H1 (cell line): ENCODE data around the gene NAA25. TPM values are rescaled to one million over a fixed set of nuclear protein-coding genes. Genes with fewer than 3 reads are reported as not detected.

Experiments
- CTCF ChIA-PET: fragments of 300-600 bp; sonication (Branson Sonifier 250); formaldehyde crosslinking; loops from one replicate; lab custom pipeline; 2021; ENCODE audit not compliant: partially characterized antibody; lab: Charles Lee
- POLR2A ChIA-PET: fragments of 300-600 bp; sonication (Branson Sonifier 250); formaldehyde crosslinking; loops from one replicate; lab custom pipeline; 2021; ENCODE audit warnings: inconsistent platforms; ENCODE audit not compliant: partially characterized antibody; lab: Charles Lee
- DNase-seq, 2 experiments: peaks; one replicate each; pipeline versions ENCODE4 v3.0.0 to v3.0.0-alpha.2; 2010 to 2022; ENCODE audit warnings: low spot score in 2 of 2, low read depth in 1 of 2, mixed read lengths in 1 of 2
- FAIRE-seq: peaks from 2 replicates; lab custom pipeline; 2011; peaks lifted over from hg19 to GRCh38; lab: Jason Lieb, UNC
- H2AFZ ChIP-seq: 2 replicates; pipeline ENCODE4 v1.8.1; 2012; ENCODE audit warnings: low read length, inconsistent platforms
- H2AK5ac ChIP-seq: 2 replicates; pipeline ENCODE4 v1.6.1; 2013; ENCODE audit warnings: low read depth, low read length
- H2BK120ac ChIP-seq: replicated peaks from 2 replicates; pipeline ENCODE3; 2013; ENCODE audit warnings: low read depth, low read length, inconsistent platforms
- H2BK12ac ChIP-seq: 2 replicates; pipeline ENCODE4 v1.6.1; 2013; ENCODE audit warnings: low read depth, low read length
- H2BK15ac ChIP-seq: 2 replicates; pipeline ENCODE4 v1.6.1; 2013; ENCODE audit warnings: low read length
- H2BK20ac ChIP-seq: 2 replicates; pipeline ENCODE4 v1.6.1; 2013; ENCODE audit warnings: low read length
- H2BK5ac ChIP-seq: 2 replicates; pipeline ENCODE4 v1.6.1; 2013; ENCODE audit warnings: low read depth, low read length
- H3K14ac ChIP-seq: 2 replicates; pipeline ENCODE4 v1.6.1; 2013; ENCODE audit warnings: inconsistent platforms; ENCODE audit not compliant: insufficient read length
- H3K18ac ChIP-seq: 2 replicates; pipeline ENCODE4 v1.6.1; 2013; ENCODE audit warnings: low read length; ENCODE audit errors: extremely low read depth
- H3K23ac ChIP-seq: 2 replicates; pipeline ENCODE4 v1.6.1; 2013; ENCODE audit warnings: inconsistent platforms; ENCODE audit not compliant: insufficient read length
- H3K23me2 ChIP-seq: 2 replicates; pipeline ENCODE4 v1.6.1; 2013; ENCODE audit warnings: low read depth, low read length
- H3K27ac ChIP-seq: 2 replicates; pipeline ENCODE4 v1.6.1; 2011; ENCODE audit warnings: low read depth, low read length, inconsistent platforms
- H3K27me3 ChIP-seq, 4 experiments: replicated peaks in 1 of 4; 1 replicate in 1 of 4; 2 replicates in 3 of 4; pipeline versions ENCODE4 v1.6.1 to v1.8.1; 2011 to 2013; ENCODE audit warnings: low read length in 3 of 4, mild to moderate bottlenecking in 3 of 4, inconsistent platforms in 2 of 4, mixed read lengths in 2 of 4, moderate library complexity in 1 of 4; ENCODE audit not compliant: control insufficient read depth in 3 of 4, insufficient read depth in 3 of 4; ENCODE audit errors: extremely low read depth in 1 of 4
- H3K36me3 ChIP-seq, 4 experiments: 2 replicates each; pipeline versions ENCODE4 v1.6.1 to v1.8.1; 2011 to 2013; ENCODE audit warnings: mild to moderate bottlenecking in 4 of 4, low read length in 3 of 4, moderate library complexity in 2 of 4, control low read depth in 1 of 4, inconsistent platforms in 1 of 4; ENCODE audit not compliant: insufficient read depth in 4 of 4, control insufficient read depth in 2 of 4
- H3K4ac ChIP-seq: replicated peaks from 2 replicates; pipeline ENCODE3; 2013; ENCODE audit warnings: low read length, low read depth, mixed read lengths, inconsistent platforms; ENCODE audit not compliant: insufficient read length
- H3K4me1 ChIP-seq, 4 experiments: replicated peaks in 1 of 4; 1 replicate in 1 of 4; 2 replicates in 3 of 4; pipeline versions ENCODE4 v1.6.1 to v1.8.1; 2011 to 2013; ENCODE audit warnings: low read length in 3 of 4, inconsistent platforms in 2 of 4, mixed read lengths in 1 of 4; ENCODE audit not compliant: insufficient read depth in 4 of 4, control insufficient read depth in 3 of 4
- H3K4me2 ChIP-seq, 2 experiments: 2 replicates each; pipeline versions ENCODE4 v1.6.1 to v1.8.1; 2011 to 2013; ENCODE audit warnings: low read depth in 2 of 2, low read length in 2 of 2, control low read depth in 1 of 2, inconsistent platforms in 1 of 2, mild to moderate bottlenecking in 1 of 2; ENCODE audit not compliant: insufficient read depth in 1 of 2
- H3K4me3 ChIP-seq, 4 experiments: fragments of 200-600, 300-600 bp in 1 of 4; sonication (generic), shearing (Covaris generic), sonication (Bioruptor Twin) in 1 of 4; 2 replicates each; pipeline versions ENCODE4 v1.5.1 to v1.8.1; 2011 to 2016; ENCODE audit warnings: low read length in 4 of 4, low read depth in 3 of 4, control low read depth in 2 of 4, inconsistent platforms in 2 of 4, mild to moderate bottlenecking in 2 of 4, mixed read lengths in 1 of 4, moderate library complexity in 1 of 4; ENCODE audit not compliant: insufficient read depth in 2 of 4; ENCODE audit errors: extremely low read depth in 1 of 4
- H3K56ac ChIP-seq: replicated peaks from 2 replicates; pipeline ENCODE3; 2013; ENCODE audit warnings: low read depth, mild to moderate bottlenecking, mixed read lengths, low read length, inconsistent platforms; ENCODE audit not compliant: insufficient read length
- H3K79me1 ChIP-seq: 2 replicates; pipeline ENCODE4 v1.6.1; 2013; ENCODE audit warnings: low read depth, low read length, control low read depth
- H3K79me2 ChIP-seq, 2 experiments: 2 replicates each; pipeline versions ENCODE4 v1.6.1 to v1.8.1; 2012 to 2013; ENCODE audit warnings: low read length in 2 of 2, mild to moderate bottlenecking in 2 of 2, inconsistent platforms in 1 of 2; ENCODE audit not compliant: insufficient read depth in 2 of 2, control insufficient read depth in 1 of 2
- H3K9ac ChIP-seq, 4 experiments: replicated peaks in 1 of 4; 1 replicate in 1 of 4; 2 replicates in 3 of 4; pipeline versions ENCODE4 v1.6.1 to v1.8.1; 2011 to 2013; ENCODE audit warnings: low read depth in 3 of 4, low read length in 3 of 4, control low read depth in 2 of 4, mild to moderate bottlenecking in 2 of 4, moderate library complexity in 2 of 4, inconsistent platforms in 1 of 4; ENCODE audit errors: extremely low read depth in 1 of 4
- H3K9me3 ChIP-seq, 2 experiments: 2 replicates each; pipeline versions ENCODE4 v1.6.1 to v1.8.1; 2012 to 2013; ENCODE audit warnings: mild to moderate bottlenecking in 2 of 2, moderate library complexity in 2 of 2, control low read depth in 1 of 2, inconsistent platforms in 1 of 2, low read depth in 1 of 2, low read length in 1 of 2, mixed read lengths in 1 of 2; ENCODE audit not compliant: insufficient read depth in 2 of 2
- H4K20me1 ChIP-seq, 2 experiments: replicated peaks in 1 of 2; 2 replicates each; pipeline versions ENCODE3 to v1.8.1; 2011 to 2013; ENCODE audit warnings: inconsistent platforms in 2 of 2, low read length in 2 of 2, mild to moderate bottlenecking in 1 of 2; ENCODE audit not compliant: insufficient read depth in 2 of 2, control insufficient read depth in 1 of 2
- H4K5ac ChIP-seq: 2 replicates; pipeline ENCODE4 v1.6.1; 2013; ENCODE audit warnings: low read length, low read depth, mixed read lengths, inconsistent platforms; ENCODE audit not compliant: insufficient read length
- H4K8ac ChIP-seq: 2 replicates; pipeline ENCODE4 v1.8.0; 2013; ENCODE audit warnings: mild to moderate bottlenecking, moderate library complexity, low read length, inconsistent platforms; ENCODE audit not compliant: insufficient read depth; ENCODE audit errors: extremely low read depth
- H4K91ac ChIP-seq: replicated peaks from 2 replicates; pipeline ENCODE3; 2013; ENCODE audit warnings: low read length, mixed read lengths, inconsistent platforms; ENCODE audit not compliant: insufficient read length
- CBX5 ChIP-seq: fragments of 300-800, 300-1000 bp; sonication (generic); IDR thresholded peaks from 2 replicates; pipeline ENCODE4 v1.7.1; 2016; ENCODE audit warnings: antibody characterized with exemption, low read length, low read depth
- CEBPB ChIP-seq: IDR thresholded peaks from 2 replicates; pipeline ENCODE4 v1.6.1; 2012; ENCODE audit warnings: low read depth, low read length
- CHD1 ChIP-seq: IDR thresholded peaks from 2 replicates; pipeline ENCODE4 v1.6.1; 2012; ENCODE audit warnings: low read depth, low read length, improper control_type of control experiment
- CTCF ChIP-seq, 3 experiments: IDR thresholded peaks; 1 replicate in 2 of 3; 2 replicates in 1 of 3; pipeline versions ENCODE4 v1.5.1 to v1.6.1; 2011; ENCODE audit warnings: low read length in 3 of 3, mild to moderate bottlenecking in 3 of 3, inconsistent platforms in 2 of 3, low read depth in 1 of 3, moderate library complexity in 1 of 3; ENCODE audit not compliant: insufficient read depth in 1 of 3; ENCODE audit errors: control extremely low read depth in 1 of 3
- JUND ChIP-seq: IDR thresholded peaks from 2 replicates; pipeline ENCODE4 v1.6.1; 2011; ENCODE audit warnings: mild to moderate bottlenecking, improper control_type of control experiment, low read length
- MAX ChIP-seq: IDR thresholded peaks from 2 replicates; pipeline ENCODE4 v1.6.1; 2012; ENCODE audit warnings: inconsistent platforms
- PHF8 ChIP-seq: fragments of 200-600 bp; sonication (generic); conservative IDR thresholded peaks from 2 replicates; pipeline ENCODE4 v1.7.1; 2012; ENCODE audit warnings: low read depth, mild to moderate bottlenecking, inconsistent platforms, low read length, moderate library complexity
- POLR2A ChIP-seq, 2 experiments: IDR thresholded peaks; 1 replicate in 1 of 2; 2 replicates in 1 of 2; pipeline ENCODE4 v1.6.1; 2011; ENCODE audit warnings: low read depth in 2 of 2, low read length in 2 of 2, mild to moderate bottlenecking in 2 of 2; ENCODE audit errors: control extremely low read depth in 1 of 2
- POLR2AphosphoS5 ChIP-seq: IDR thresholded peaks from 2 replicates; pipeline ENCODE4 v1.6.1; 2011; ENCODE audit warnings: low read depth, low read length
- SIN3A ChIP-seq, 2 experiments: IDR thresholded peaks in 1 of 2; conservative IDR thresholded peaks in 1 of 2; 2 replicates each; pipeline ENCODE4 v1.6.1; 2011 to 2012; ENCODE audit warnings: low read length in 2 of 2, improper control_type of control experiment in 1 of 2, low read depth in 1 of 2, mild to moderate bottlenecking in 1 of 2
- WGBS, 2 experiments: shearing (Covaris generic) in 1 of 2; methylation state at CpG; one replicate each; pipeline versions ENCODE4 v1.1.6 to v1.1.7; 2013 to 2015; ENCODE audit warnings: low lambda C conversion rate in 2 of 2, mixed read lengths in 2 of 2, inconsistent platforms in 1 of 2, low coverage in 1 of 2, missing lambda C conversion rate in 1 of 2; ENCODE audit not compliant: insufficient replicate concordance in 2 of 2, insufficient coverage in 1 of 2, insufficient read length in 1 of 2; ENCODE audit errors: extremely low coverage in 1 of 2, missing lambda C conversion rate in 1 of 2; 5-methylcytosine and 5-hydroxymethylcytosine counted together
- polyA plus RNA-seq, 7 experiments: library from polyadenylated mRNA; depleted of rRNA in 3 of 7; stranded (reverse) in 5 of 7; unstranded in 2 of 7; fragments of >200 nt in 5 of 7; fragments of 200-250 nt in 2 of 7; gene quantifications; 1 replicate in 5 of 7; 2 replicates in 1 of 7; 4 replicates in 1 of 7; pipeline versions ENCODE4 v1.2.1 to v1.2.3, GENCODE V29; 2011 to 2013; ENCODE audit warnings: missing spikeins in 2 of 7, mixed read lengths in 2 of 7
- total RNA-seq: library from RNA; stranded (reverse); fragmentation: NEBNext Ultra II Directional; extraction: Animal tissue kit (Norgen Biotek cat#: 25700); gene quantifications from 2 replicates; pipeline ENCODE4 v1.2.1, GENCODE V29; 2021

NAA25 gene
- total and polyA plus RNA-seq, 2 of the 8 experiments (the other 6 are each of a cell fraction or from before 2014, with no cell fraction given), result 10.8 to 60.3 TPM

- H2BK12ac ChIP-seq, result no peak overlapping the region
- no peak overlapping the region for H4K5ac ChIP-seq
- H2AFZ ChIP-seq, result no peak overlapping the region
- no peak overlapping the region for H3K18ac ChIP-seq
- peaks cover 10 to 59% (median 39%) of the 10 kb centered on the region in 4 experiments for H3K36me3 ChIP-seq
- no peak overlapping the region for H2BK20ac ChIP-seq
- TF ChIP-seq CHD1, result no peak
- no peak for TF ChIP-seq JUND
- TF ChIP-seq CTCF (IDR thresholded peaks at IDR 0.05; ENCODE audit: control extremely low read depth in 1 of 3, insufficient read depth in 1 of 3, low read depth in 1 of 3, low read length in 3 of 3), result no peak
- 0 out of 3 replicates have a peak, but pooled peaks of 1 of the 2 experiments have one; percentile 36 for TF ChIP-seq POLR2A (IDR thresholded peaks at IDR 0.05; ENCODE audit: control extremely low read depth in 1 of 2, low read depth in 2 of 2, low read length in 2 of 2)
- TF ChIP-seq MAX, result no peak
- TF ChIP-seq CEBPB, result peak; percentile 82
- peak; percentile 54 to 84; a peak in 2 of 4 replicates for TF ChIP-seq SIN3A (conservative IDR thresholded peaks at IDR 0.05 in 1 of 2, IDR thresholded peaks at IDR 0.05 in 1 of 2; ENCODE audit: low read depth in 1 of 2, low read length in 2 of 2)
- no peak for TF ChIP-seq CBX5
- TF ChIP-seq POLR2AphosphoS5, result peak; percentile 58
- no peak for TF ChIP-seq PHF8
- H3K79me2 ChIP-seq, result peaks cover 0 to 30% of the 10 kb centered on the region in 2 experiments
- H2BK15ac ChIP-seq, result no peak overlapping the region
- H4K91ac ChIP-seq, result no peak overlapping the region
- peaks cover 0 to 2% (median 0%) of the 10 kb centered on the region in 4 experiments; a peak in 1 of 7 replicates for H3K4me1 ChIP-seq
- no peak overlapping the region for H3K4me3 ChIP-seq
- peaks cover 21% of the 10 kb centered on the region for H3K79me1 ChIP-seq
- H3K23me2 ChIP-seq, result no peaks in the 10 kb centered on the region
- ChIA-PET POLR2A (interaction anchor here (0.6 to 5.6 kb wide), 15 partner anchors 9 to 226 kb away, joined by 3 to 88 read pairs (median 3); partner anchors contain the start of genes ERP29 and TMEM116), CTCF (interaction anchor here (2.0 to 4.3 kb wide), 2 partner anchors 10 to 80 kb away, joined by 10 to 18 read pairs; no protein-coding TSS in a partner anchor)
- H3K14ac ChIP-seq, result no peak overlapping the region
- no peak overlapping the region for H2BK120ac ChIP-seq
- no peak for FAIRE-seq
- no peak overlapping the region for H2AK5ac ChIP-seq
- H3K9ac ChIP-seq, result no peak overlapping the region
- H3K27me3 ChIP-seq, result no peaks in the 10 kb centered on the region
- H2BK5ac ChIP-seq, result no peak overlapping the region
- H3K56ac ChIP-seq, result no peak overlapping the region
- H4K8ac ChIP-seq, result no peak overlapping the region
- no peak overlapping the region for H3K27ac ChIP-seq
- H3K4me2 ChIP-seq, result no peak overlapping the region
- no peak overlapping the region for H3K4ac ChIP-seq
- DNase-seq, result no peak
- peaks cover 17 to 21% of the 10 kb centered on the region in 2 experiments for H4K20me1 ChIP-seq
- no peak overlapping the region for H3K23ac ChIP-seq
- WGBS, 2 experiments, result 88% methylated on average over 4 of the region's 4 CpGs; no CpG with 5 or more reads in 1 of the 2 experiments
- no peaks in the 10 kb centered on the region for H3K9me3 ChIP-seq
These were observed 84.7 kb downstream of the NAA25 start for GRCh38 chr12:112023759-112024396.
